CD4-positive, alpha-beta T cell treated with Interleukin-12 subunit alpha and Interleukin-12 subunit beta, for 1 hour (primary cell): ENCODE measurements around the gene CCSAP.
A peak's percentile ranks its signal among the peaks of the same experiment; 100 is the strongest.

ENCODE experiments used
- DNase-seq: peaks from one replicate; pipeline ENCODE4 v3.0.0-alpha.2; 2020

The CCSAP gene

DNA sequence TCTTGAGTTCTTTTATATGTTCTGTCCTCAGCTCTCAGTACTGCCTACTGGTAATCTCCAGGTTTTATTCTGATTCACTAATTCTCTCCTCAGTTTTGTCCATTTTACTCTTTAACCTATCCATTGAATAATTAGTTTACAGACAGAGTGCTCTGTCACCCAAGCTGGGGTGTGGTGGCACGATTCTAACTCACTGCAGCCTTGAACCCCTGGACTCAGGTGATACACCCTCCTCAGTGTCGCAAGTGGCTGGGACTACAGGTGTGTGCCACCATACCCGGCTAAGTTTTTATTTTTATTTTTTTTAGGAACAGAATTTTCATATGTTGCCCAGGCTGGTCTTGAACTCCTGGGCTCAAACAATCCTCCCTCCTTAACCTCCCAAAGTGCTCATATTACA, 58.0 kb downstream of the CCSAP start:
- no peak for DNase-seq

DNA sequence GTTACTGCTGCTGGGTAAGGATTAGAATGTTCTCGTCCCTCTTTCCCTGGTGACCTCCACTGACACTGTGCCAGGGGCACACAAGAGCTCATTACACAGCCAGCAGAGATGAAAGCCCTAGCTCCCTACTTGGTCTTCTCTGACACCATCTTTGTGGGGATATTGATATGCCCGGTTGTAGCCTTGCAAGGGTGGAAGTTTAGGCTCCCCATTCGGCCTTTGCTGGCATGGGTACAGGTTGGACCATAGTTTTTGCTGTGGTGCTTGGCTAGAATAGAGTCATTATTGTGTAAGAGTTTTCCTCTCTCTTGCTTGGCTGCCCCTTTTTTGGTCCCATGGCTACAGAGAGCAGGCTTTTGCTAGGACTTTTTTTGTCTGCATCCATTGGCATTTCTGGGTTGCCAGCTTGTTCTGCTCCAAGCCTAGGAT, 59.6 kb downstream of the CCSAP start:
- DNase-seq: no peak

DNA sequence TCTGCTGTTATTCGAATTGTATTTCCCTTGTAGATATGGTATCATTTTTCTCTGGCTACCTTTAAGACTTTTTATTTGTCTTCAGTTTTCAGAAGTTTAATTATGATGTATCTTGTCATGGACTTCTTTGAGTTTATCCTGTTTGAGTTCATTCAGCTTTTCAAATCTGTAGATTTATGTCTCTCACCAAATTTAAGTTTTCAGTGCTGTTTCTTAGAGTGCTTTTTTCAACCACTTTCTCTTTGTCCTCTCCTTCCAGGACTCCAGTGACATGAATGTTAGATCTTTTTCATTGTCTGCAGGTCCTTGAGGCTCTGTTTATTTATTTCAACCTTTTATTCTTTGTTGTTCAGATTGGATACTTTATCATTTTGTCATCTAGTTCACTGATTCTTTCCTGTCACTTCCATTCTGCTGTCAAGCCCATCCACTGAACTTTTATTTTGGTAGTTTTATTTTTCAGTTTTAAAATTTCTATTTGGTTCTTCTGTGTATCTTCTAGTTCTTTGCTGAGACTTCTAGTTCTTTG, 60.5 kb downstream of the CCSAP start:
- DNase-seq: no peak

DNA sequence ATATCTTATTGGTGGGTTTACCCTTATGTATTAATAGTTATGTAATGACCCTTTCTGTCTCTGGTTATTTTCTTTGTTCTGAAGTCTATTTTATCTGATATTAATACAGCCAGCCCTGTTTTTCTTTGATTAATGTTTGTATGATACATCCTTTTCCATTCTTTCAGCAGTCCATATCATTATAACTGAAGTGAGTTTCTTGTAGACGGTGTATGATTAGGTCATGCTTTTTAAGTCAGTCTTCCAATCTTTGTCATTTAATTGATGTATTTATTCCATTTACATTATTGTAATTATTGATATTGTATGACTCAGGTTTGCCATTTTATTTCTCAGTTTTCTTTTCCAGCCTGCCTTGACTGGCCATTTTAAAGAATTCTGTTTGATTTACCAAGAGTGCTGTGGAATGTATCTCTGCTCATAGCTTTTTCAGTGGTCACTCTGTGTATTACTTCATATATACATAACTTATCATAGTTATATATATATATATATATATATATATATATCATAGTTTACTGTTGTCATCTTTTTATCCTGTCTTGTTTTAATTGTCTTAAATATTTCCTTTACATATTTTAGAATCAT, 61.4 kb downstream of the CCSAP start:
- no peak for DNase-seq

DNA sequence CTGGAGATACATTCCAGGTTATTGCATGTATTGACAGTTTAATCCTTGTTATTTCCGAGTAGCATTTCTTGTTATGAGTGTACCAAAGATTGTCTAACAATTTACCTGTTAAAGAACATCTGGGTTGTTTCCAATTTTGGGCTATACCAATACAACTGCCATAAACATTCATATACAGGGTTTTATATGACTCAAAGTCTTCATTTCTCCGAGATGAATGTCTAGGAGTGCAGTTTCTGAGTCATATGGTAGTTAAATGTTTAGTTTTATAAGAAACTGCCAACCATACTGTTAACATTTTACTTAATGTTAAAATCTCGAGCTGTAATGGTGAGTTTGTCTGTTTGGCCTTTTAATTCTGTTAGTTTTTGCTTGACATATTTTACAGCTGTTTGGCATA, 61.9 kb downstream of the CCSAP start:
- DNase-seq: no peak

DNA sequence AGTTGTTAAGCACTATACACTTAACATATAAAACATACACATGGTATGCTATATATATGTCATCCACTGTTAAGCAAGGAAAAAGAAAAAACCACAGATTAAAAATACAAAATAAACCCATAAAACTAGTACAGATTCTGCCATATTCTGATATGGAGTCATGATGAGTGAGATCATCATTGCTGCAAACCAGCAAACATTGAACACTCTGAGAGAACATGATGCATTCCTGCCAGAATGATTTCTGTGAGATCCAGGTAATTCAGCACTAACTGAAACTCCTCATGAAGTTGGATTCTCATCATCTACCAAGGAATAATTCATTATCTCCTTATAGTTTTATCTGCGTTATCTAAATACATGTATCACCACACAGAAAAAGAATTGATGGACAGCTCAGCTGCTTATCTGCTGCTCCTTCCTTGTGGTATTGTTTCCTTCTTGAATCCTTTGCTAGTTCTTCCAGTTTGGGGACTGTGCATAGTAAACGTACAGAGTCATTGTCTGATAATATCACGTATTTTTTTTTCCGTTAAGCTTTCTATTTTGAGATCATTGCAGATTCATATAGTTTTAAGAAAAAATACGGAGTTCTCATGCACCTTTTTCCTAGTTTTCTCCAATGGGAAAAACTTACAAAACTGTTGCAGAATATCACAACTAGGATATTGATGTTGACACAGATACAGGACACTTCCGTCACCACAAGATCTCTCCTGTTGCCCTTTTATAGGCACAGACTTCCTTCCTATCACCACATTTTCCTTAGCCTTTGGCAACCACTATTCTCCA, 62.6 kb downstream of the CCSAP start:
- no peak for DNase-seq

DNA sequence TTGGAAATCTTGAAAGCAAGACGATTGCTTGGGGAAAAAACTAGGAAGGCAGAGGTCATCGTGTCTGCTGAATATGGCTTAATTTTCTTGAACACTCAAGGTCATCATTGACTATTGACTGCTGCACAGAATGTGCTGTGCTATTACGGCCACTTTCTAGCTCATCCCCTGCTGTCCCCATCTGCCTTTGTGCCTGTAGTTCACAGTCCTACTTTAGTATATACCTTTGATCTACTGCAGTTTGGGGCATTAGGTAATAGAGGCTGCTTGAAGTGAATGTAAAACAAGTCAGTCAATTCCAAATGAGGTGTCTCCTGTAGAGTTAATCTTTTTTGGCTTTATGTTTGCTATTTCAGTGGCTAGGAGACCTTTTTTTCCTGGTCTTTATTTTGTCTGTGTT, 63.6 kb downstream of the CCSAP start:
- no peak for DNase-seq

DNA sequence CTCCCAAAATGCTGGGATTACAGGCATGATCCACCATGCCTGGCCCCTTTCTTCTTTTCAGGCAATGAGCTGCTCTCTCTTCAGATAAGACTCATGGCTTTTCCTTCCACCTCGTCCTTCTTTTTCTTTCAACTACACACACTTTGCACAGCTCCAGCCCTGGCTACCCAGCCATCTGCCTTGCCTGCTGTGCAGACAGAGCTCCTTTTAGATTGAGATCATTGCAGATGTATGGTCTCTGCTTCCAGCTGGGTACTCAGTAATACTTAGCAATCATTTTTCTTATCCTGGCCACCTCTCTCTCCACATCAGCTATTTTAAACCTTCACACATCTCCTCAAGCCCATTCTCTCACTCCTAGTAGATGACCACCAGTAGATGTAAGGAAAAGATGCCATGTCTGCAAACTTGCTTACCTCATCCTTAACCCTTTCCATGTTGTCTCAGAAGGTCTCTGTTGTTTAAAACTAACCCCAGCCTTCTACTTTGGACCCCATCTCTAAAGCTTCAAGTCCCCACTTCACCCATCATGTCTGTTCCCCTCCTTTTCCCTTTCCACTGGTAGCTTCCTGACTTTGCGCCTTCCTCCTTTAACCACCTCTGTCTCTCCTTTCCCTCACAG, 64.6 kb downstream of the CCSAP start:
- DNase-seq: no peak

DNA sequence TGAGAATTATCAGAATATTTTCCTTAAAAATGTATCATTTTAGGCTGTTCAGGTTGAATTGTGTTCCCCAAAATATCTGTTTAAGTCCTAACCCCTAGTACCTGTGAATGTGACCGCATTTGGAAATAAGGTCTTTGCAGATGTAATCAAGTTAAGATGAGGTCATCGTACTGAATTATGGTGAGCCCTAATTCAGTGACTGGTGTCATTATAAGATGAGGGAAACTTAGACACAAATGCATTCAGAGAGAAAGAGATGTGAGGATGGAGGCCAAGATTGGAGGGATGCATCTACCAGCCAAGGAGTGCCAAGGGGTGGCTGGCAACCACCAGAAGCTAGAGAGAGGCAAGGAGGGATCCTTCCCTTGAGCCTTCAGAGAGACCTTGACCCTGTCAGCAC, 67.8 kb downstream of the CCSAP start:
- DNase-seq: no peak

DNA sequence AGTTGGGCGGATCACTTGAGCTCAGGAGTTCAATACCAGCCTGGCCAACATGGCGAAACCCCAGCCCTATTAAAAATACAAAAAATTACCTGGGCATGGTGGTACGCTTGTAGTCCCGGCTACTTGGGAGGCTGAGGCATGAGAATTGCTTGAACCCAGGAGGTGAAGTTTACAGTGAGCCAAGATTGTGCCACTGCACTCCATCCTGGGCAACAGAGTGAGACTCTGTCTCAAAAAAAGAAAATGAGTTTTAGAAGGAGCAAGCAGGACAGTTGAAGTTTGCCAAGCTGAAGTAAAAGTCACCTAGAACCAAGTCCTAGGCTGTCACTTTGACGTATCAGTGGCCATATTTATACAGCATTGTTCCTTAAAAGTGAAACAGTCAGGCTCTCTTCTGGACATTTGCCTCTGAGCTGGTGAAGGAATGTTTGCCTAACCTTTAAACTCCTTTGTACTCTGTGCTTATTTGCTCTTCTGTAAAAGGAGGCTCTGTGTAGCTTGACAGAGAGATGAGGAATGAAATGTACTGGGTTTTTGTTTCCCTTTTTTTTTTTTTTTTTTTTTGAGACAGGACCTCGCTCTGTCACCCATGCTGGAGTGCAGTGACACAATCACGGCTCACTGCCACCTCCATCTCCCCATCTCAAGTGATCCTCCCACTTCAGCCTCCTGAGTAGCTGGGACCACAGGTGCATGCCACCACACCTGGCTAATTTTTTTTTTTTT, 69.2 kb downstream of the CCSAP start:
- DNase-seq: no peak

DNA sequence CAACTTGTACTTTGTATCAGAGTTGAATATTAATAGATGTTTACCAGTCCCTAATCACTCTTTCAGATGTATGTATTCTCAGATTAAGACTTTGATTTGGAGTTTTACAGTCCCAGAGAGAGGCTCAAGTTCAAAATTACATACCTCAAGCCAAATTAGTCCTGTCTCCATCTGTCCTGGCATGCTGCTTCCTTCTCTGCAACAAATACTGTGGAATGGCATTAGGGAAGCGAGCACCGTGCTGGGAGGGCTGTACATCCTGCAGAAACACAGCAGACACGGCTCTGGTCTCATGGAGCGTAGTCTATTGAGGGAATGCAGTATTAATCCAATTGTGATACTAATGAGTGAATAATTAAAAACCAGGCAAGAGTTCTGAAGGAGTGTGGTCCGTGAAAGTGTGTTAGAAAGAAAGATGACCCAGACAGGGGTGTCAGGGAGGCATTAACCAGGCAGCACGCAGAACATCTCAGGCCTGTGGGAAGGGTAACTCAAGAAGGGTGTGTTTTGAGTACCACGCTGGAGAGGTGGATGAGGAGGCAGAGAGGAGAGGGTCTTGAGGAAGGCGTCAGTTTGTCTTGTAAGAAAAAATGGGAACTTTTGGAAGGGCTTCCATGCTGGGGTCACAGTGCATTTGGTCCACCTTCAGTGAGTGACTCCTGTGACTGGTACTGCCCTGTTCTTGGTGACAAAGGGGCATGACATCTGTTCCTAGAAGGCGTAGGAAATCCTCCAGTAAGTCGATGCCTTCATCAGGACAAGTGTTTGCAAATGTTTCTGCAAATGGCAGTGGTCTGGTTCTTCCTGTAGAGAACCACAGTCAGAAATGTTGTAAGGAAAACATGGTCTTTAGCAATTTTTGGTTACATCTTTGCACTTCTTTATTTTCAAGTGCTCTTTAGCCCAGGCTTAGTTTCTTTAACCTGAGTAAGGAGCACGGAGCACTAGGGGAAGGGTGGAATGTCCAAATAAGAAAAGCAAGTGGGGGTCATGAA, 70.4 kb downstream of the CCSAP start:
- no peak for DNase-seq

DNA sequence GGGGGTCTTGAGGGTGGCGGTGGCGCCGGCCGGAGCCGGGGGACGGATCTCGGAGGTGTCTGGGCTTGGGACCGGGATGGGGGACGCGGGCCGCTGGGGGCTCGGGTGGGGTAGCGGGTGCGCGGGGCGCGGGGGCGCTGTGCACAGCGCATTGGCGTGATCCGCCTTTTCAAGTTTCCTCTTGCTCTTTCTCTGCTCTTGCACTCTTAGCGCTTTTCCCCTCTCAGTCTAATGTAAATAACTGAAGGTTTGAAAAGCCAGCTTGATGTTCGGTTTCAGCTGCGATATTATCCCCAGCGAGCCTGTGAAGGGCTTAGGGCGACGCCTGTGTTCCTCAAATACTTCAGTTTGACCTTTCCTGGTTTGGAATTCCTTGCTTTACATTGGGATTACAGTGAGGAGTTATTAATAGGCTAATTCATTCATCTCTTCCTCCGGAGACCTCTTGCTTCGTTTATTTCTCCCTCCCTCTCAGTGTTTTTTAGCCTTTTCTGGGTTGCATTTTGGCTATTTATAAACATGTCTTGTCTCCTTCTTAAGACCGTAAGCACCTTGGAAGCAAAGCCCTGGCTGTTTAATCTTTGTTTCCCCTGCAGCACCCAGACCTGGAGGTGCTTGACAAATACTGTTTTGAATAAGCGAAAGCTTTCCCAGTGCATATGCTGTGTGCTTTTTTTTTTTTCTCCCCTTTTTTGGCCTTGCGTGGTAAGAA, 71.2 kb downstream of the CCSAP start:
- peak; percentile 54 for DNase-seq
